Erythroblast (primary cell): ENCODE measurements around the gene PIANP.

ENCODE experiments used
- GATA1 ChIP-seq: IDR thresholded peaks from 2 replicates; pipeline ENCODE4 v1.6.1; 2011; ENCODE audit warnings: low read depth, mild to moderate bottlenecking, control low read depth, low read length, moderate library complexity
- POLR2A ChIP-seq: IDR thresholded peaks from 2 replicates; pipeline ENCODE4 v1.6.1; 2011; ENCODE audit warnings: mild to moderate bottlenecking, low read length

DNA sequence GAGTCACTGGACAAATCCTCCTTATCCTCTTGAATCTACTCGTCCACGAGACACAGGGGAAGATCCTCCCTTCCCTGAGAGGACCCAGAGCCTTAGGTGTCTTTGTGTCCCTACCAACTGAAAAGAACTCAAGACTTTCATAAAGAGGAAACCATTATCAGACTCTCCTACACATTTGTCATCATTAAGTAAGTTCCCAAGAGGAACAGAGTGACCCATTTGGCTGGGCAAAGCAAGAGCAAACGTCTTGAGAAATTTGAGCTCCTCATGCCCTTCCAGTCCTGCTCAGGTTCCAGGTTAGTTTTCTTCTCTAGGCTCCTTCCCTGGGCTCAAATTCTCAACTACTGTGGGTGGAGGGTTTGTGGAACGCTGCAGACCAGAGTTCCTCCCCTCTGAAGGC, 46.6 kb upstream of the PIANP start:
- no peak for TF ChIP-seq POLR2A
- no peak for TF ChIP-seq GATA1
